HG02884 (cell line): ENCODE results near the gene DLST.
"Not testable (repeated sequence)": the region's sequence is repeated elsewhere in the genome, so short reads cannot be mapped to it uniquely, and the experiment has no call there.

Experiments
- ATAC-seq: cut with Tn5 transposase; IDR thresholded peaks from one replicate; pipeline ENCODE4 v1.9.1; 2021; ENCODE audit warnings: mild to moderate bottlenecking, moderate library complexity; ENCODE audit not compliant: unreplicated experiment

Gene DLST

DNA sequence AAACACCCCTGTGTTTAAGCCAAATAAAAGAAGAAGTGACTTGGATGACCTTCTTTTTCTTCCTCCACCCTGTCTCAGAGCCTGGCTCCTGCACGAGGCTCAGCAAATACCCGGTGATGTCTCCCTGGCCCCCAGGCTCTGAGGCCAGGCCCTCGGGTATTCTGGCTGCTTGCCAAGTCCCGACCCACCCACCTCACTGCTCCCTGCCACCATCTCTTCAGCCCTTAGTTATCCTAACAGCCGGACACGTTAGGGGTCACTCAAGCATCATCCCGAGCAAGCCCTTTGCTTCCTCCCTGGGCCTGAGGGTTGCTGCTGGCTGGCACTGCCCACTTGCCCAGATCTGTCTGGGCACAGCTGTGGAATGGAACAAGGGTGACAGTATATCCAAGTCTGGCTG lies 34.1 kb downstream of the DLST start:
- ATAC-seq = no peak

DNA sequence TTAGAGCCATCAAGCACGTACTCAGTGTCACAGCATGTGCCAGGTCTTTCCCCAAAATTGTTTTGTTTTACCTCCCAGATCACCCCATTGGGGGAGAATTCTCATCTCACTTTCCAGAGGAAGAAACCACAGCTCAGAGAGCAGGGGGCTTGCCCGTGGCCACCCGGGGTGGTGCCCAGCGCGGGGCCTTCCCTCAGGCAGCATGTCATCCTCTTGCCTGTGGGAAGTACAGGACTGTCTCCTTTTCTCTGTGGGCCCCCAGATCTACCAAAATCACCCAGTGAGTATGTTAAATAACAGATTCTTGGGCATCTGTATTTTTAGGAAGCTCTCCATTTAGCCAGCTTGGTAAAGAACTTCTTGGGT lies 35.4 kb downstream of the DLST start:
- no peak for ATAC-seq

DNA sequence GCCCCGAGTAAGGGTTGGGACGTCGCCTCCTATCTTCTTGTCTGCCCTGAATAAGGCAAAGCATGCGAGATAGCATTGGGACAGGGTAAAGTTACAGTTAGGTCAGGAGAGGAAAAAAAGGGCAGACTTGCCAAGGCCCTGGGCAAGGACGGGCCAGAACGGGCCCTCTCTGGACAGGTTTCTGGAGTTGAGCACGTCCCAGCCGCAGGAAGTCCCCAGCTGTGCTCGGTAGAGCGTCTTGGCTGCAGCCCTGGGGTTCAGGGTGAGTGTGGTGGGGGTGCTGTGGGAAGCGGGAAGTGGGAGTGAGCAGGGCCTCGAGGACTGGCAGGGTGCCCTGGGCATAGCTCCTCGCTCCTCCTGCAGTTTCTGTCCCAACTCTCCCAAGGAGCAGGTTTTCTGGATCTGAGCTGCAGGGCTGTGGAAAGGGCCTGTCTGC lies 35.9 kb downstream of the DLST start:
- ATAC-seq = no peak

DNA sequence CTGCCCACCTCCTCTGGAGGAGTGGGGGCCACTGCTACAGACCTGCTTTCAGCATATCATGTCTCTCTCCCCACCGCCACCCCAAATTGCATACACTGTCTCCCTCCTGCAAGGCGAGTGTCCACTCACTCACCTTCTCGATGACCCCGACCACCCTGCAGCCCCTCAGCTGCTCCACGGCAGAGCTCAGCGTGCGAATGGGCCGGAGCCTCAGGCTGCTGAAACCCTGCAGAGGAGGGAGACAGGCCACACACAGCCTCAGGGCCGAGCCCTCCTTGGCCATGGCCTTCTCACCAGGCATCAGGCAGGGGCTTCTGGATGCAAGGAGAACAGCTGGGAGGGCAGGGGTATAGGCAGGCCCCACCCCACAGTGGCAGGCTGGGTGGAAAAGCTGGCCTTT lies 36.7 kb downstream of the DLST start:
- ATAC-seq = no peak

DNA sequence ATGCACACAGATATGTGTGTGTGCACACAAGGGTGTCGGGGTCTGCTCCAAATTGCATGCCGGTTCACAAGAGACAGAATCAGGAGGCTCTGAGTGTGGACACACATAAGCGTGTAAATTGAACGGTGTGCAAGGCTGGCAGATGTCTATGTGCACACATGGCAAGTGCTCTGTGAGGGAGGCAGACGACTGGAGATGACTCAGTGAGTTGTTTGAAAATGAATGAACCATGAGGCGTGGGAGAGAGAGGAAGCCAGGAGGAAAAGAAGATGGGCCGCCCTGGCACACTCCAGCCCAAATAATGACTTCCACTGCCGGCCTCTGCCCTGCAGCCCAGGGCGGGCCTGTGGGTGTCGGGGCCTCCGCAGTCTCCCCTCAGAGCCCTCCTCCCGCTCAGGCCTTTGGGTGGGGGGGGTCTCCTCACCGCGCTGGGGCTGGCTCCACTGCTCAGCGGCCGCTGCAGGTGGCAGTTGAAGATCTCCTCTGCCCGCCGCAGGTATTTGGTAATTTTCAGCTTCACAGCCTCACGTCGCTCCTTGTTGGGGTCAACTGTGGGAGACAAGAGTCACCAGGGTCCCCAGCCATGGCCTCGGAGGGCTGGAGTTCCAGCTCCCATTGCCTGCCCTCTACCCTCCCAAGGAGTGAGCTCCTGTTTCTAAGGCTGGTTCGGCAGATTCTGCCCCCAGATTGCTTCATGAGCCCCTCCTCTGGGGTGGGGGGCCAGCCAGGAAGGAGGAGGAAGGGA lies 37.9 kb downstream of the DLST start:
- no peak for ATAC-seq

DNA sequence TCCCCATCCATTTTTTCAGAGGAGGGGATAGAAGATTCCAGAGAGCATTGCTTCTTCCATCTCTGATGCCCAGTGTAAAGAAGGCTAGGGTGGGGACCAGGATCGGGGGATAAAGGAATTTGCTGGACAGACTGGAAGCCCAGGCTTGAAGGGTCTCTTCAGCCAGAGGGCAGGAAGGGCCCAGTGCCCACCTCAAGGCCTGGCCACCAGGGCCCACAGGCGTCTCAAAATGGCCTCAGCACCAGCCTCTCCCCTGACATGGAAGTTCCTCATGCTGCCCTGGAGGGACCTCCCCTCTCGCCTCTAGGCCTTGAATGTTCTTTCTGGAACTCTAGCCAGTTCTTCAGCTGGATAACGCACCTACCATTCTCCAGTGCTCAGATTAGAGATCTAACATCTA lies 38.6 kb downstream of the DLST start:
- ATAC-seq = no peak

DNA sequence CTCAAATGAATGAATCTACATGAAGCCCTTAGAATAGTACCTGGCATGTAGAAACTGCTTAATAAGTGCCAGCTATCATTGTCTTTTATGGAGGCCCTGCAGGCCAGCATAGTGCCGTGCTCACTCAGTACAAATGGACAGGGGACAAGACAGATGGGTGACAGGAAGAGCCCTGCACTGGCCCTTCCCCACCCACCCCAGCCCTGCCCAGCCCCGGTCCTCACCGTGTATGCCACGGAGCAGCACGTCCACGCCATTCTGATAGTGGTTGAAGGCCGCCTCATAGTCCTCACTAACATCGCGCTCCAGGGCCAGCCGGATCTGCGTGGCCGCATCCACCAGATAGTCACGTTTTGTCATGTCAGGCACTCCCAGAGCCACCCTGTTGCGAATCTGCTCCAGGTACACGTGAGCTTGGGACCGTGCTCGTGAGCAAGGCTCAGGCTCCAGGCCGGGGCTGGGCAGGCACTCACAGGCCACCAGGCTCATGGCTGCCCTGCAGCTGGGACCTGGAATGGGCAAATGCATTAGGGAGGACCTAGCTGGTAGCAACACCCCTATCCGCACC lies 39.4 kb downstream of the DLST start:
- no peak for ATAC-seq

DNA sequence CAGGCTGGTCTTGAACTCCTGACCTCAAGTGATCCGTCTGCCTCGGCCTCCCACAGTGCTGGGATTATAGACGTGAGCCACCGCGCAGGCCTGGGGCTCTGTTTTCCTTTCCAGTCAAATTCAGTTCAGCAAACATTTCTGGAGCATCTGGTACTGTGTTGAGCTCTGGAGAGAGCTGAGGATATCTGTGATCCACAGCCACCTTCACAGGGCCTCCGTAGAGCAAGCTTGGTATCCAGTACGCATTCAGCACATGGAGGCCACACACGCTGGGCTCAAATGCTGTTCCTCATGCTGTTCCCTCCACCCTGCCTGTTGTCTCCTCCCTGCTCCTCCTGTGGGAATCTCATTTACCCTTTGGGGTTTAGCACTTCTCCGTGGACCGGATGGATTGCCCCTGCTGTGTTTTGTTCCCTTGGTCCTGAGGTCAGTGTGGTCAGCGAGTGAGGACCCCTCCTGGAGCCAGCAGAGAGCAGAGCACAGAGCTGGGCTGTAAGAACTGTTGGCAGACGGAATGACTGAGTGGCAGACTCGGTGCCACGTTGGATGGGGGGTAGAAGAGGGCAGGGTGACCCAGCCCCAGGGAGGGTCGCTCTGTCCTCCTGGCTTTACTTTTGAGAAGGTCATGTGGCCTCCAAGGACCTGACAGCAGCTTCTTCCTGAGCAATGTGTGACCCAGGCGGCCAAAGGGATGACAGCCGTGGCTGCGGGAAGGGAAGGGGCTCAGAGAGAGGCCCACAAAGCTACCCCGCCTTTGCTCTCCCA lies 40.5 kb downstream of the DLST start:
- no peak for ATAC-seq

DNA sequence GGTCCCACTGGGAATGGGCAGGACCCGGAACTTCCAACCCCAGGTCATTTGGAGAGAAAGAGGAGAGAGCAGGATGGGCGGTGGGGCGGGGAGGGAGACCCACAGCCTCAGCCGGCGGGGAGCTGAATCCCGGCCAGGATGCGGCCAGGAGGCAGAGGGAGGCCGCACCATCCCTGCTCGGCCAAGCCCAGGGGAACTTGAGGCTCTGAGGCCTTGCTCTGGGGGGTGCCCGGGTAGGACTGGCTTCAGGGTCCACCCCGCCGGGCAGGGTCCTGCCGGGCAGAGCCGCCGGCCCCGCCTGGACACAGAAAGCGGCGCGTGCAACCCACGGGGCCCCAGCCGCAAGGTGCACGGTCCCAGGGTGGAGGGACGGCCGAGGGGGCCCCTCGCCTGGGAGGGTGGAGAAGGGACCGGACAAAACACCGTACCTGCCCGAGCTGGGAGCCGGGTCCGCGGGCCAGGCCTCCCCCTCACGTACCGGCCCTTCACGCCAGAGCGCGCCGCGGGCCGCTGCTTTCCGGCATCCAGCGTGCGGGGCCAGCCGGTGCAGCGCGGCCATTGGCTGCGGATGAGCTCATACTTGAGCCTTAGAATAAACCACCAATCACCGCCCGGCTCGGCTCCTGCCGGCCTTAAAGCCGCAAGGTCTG lies 41.2 kb downstream of the DLST start, which contains the start of gene RPS6KL1:
TSS of gene RPS6KL1 (minus strand) at position 509 of the 650 bp plus-strand sequence. CDS start 1,719 bp downstream, outside the sequence.
- ATAC-seq = no peak

DNA sequence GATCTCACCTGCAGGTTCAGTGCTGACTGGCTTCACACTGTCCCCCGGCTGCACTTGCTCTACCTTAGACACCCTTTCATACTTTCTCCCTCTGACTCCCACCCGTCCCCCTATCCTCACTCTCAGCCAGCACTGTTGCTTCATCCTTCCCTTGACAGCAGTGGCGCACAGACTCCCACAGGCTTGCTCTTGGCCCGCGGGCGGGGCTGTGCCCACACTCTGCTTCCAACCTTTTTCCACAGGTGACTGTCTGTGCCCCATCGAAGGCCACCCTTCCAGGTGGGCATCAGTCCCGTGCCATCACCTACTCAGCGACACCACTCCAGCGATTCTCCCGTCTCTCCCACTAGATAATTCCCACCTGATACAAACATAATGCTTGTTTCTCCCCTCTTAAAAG lies 42.3 kb downstream of the DLST start:
- no peak for ATAC-seq

DNA sequence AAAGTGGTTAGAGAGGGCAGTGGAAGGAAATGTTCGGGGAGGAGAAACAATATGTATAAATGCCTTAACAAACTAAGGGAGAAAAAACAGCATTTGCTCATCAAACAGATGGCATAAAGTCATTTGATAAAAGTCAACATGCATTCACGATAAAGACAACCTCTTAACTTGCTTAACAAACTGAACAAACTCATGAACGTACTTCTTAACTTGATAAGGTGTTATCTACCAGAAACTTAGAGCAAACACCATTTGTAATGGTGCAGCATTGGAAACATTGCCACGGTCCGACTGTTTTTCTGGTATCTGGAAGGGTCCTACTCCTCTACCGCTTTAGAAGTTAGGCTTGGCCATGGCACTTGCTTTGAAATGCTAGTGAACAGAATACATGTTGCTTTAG lies 45.5 kb downstream of the DLST start:
- no peak for ATAC-seq

DNA sequence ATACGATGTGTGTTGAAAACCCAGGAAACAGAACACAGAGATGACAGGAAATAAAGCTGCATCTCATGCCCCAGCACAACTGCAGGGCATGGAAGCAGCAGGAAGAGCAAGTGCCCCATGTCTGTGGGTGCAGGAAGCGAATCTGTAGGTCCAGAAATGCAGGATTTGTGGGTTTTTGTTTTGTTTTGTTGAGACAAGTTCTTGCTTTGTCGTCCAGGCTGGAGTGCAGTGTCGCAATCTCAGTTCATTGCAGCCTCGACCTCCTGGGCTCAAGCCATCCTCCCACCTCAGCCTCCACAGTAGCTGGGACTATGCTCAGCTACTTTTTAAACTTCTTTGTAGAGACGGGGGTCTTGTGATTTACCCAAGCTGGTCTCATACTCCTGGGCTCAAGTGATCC lies 47.5 kb downstream of the DLST start:
- ATAC-seq = no peak

DNA sequence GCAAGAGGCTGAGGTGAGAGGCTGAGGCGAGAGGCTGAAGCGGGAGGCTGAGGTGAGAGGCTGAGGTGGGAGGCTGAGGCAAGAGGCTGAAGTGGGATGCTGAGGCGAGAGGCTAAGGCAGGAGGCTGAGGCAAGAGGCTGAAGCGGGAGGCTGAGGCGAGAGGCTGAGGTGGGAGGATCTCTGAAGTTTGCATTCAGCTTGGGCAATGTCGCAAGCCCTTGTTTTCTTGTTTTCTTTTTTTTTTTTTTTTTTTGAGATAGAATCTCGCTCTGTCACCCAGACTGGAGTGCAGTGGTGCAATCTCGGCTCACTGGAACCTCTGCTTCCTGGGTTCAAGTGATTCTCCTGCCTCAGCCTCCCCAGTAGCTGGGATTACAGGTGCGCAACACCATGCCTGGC lies 50.0 kb downstream of the DLST start:
- ATAC-seq = not testable (repeated sequence)

DNA sequence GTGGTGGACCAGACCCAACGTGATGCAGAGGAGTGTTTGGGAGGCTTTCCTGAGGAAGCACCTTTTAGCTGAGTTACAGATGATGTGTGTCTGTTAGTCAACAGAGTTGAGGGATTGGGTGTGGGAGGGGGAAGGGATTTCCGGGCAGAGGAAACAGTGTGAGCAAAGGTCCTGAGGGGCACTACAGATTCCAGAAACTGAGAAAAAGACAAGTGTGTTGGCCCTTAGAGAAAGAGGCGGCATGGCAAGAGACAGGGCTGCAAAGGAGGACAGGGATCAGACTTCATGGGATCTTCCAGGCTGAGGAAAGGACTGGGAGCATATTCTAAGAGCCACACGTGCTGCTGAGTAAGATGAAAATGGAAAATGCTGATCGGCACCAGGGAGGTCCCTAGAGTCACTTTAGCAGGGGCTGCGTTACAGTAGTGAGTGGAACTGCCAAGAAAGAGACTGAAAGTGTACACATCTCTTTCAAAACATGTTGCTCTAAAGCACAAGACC lies 50.7 kb downstream of the DLST start:
- no peak for ATAC-seq

DNA sequence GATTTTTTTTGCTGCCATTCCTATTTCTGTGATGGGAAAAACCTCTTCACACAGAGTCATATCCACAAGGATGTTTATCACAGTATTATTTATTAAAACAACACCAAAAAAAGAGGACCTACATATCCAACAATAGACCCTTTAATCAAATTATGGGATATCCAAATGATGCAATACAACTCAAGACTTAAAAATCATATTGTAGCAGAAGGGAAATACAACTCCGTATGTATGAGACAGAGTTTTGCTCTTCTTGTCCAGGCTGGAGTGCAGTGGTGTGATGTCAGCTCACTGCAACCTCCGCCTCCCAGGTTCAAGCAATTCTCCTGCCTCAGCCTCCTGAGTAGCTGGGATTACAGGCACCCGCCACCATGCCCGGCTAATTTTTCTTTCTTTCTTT lies 51.2 kb downstream of the DLST start:
- ATAC-seq = not testable (repeated sequence)

DNA sequence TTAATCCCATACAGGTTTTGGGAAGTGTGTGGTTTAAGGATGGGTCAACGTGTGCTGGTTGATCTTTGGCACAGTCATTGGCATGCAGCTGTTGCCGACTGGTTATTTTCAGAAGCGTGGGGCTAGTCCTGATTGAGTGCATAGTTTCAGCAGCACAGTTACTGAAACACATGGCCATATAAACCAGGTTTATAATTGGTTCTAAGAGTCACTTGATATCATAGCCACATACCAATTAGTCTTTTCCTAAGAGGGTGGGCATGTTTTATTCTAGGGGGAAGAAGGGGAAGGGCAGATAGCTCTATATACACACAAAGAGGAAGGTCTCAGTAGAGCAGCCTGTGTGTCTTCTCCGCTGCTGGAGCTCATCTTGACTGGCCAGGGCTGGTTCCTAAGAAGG lies 52.3 kb downstream of the DLST start:
- no peak for ATAC-seq

DNA sequence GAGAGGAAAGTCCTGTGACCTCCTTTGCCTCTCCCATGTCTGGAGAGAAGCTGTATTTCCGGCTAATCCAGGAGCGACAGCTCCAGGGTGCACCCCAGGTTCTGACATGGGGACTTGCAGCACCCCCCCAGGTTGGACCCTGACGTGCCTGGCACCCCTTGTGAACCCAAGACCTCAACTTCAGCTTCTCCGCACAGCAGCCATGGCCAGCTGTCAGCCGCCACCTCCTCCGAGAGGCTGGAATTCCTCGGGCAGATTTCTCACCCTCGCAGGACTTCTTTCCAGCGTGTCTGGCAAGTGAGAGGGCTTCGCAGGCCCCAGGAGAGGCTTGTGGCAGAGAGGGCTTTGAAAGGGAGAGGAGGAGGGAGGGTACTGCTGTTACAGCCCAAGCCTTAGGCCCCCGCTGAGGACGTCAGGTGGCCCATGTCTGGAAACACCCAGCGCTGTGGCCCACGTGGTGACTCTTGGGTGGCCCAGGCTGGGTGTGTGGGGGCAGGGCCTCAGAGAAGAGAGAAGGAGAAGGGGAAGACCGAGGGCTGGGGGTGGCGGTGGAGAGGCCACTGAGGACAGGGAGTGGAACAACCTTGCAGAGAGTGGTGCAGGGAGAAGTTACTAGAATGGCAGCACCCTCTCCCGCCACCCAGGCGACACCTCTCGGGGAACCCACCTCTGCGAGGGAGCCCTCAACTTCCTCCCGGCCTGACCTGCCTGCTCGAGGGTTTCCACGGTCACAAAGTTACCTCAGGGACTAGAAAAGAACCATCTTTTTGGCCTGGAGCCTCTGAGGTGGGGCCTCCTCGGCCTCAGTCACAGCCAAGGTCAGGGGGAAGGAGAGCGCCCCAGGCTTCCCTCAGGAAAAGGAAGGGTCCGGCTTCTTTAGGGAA lies 53.0 kb downstream of the DLST start:
- ATAC-seq = no peak

DNA sequence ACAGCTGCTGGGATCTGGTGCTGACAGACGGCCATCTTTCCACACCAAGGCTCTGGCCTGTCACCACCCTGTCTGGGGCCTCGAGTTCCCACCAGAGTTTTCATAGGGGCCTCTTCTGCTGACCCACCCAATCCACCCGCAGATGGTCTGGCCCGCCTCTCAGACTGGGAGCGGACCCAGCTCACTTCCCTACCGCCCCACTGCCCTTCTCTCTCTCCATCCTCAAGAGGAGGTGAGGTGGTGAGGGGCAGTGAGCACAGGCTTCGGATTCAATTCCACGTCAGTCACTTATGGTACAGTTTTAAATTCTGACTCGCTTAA lies 53.6 kb downstream of the DLST start:
- ATAC-seq = no peak

DNA sequence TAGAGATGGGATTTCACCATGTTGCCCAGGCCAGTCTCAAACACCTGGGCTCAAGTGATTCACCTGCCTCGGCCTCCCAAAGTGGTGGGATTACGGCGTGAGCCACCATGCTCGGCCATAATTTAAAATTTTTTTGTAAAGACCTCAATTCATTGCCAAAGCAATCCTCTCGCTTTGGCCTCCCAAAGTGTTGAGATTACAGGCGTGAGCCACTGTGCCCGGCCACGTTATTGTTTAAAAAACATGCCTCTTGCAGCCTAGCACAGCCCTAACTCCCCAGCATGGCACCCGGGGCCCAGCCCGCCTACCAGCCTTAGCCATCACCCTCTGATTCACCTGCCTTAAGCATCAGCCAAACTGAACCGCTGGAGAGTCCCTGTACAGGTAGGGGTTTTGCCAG lies 54.4 kb downstream of the DLST start:
- no peak for ATAC-seq

DNA sequence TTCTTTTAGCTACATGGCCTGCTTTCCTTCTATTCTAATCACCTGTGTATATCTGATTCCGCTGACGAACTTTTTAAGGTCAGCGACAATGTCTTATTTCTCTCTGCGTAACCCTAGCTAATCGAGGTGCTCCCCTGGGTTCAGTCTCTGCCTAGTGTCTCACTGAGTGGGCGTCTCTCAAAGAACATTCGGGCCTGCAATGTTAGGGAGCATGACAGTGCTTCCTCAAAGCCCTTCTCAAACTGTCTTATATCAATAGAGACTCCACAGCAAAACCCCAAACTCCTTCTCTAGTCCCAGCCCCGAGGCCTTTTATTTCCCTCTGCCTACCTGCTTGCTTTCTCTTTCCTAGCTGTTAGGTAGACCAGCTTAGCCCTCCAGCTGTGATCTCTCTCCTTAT lies 55.0 kb downstream of the DLST start:
- ATAC-seq = no peak

DNA sequence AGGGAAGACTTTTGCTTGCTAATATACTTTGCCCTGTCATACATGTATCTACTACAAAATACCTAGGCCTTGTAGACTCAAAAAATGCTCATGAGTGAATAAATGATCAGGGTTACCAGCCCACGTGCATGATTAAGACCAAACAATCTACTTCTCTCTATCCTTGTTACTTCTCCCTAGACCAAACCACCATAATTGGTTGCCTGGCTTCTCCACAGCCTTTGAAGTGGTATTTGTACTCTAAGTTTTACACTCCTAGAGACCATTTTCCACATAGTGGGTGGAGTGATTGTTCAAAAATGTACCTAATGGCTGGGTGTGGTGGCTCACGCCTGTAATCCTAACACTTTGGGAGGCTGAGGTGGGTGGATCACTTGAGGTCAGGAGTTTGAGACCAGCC lies 55.5 kb downstream of the DLST start:
- no peak for ATAC-seq
